ENCODE measurements around the gene UBE2D1.

DNA sequence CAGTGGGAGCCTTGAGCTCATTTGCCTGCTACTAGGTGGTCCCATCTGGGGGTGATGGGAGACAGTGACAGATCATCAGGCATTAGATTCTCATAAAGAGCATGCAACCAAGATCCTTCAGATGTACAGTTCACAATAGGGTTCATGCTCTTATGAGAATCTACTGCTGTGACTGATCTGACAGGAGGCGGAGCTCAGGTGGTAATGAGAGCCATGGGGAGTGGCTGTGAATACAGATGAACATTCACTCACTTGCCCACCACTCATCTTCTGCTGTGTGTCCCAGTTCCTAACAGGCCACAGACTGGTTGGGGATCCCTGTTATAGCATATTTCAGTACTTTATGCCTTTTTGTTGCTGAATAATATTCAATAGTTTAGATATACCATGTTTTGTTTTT, 6.6 kb upstream of the UBE2D1 start:
- TF ChIP-seq, protein P1, sequence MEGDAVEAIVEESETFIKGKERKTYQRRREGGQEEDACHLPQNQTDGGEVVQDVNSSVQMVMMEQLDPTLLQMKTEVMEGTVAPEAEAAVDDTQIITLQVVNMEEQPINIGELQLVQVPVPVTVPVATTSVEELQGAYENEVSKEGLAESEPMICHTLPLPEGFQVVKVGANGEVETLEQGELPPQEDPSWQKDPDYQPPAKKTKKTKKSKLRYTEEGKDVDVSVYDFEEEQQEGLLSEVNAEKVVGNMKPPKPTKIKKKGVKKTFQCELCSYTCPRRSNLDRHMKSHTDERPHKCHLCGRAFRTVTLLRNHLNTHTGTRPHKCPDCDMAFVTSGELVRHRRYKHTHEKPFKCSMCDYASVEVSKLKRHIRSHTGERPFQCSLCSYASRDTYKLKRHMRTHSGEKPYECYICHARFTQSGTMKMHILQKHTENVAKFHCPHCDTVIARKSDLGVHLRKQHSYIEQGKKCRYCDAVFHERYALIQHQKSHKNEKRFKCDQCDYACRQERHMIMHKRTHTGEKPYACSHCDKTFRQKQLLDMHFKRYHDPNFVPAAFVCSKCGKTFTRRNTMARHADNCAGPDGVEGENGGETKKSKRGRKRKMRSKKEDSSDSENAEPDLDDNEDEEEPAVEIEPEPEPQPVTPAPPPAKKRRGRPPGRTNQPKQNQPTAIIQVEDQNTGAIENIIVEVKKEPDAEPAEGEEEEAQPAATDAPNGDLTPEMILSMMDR (IDR thresholded peaks at IDR 0.05) = no peak
- TF ChIP-seq POLR2AphosphoS5 (IDR thresholded peaks at IDR 0.05) = no peak
- no peak for TF ChIP-seq POLR2A (IDR thresholded peaks at IDR 0.05)

Measured in prostate gland (tissue), 2 donors.